B cell (primary cell): ENCODE data around the gene NLGN4X. TPM values are rescaled to one million over a fixed set of nuclear protein-coding genes. Genes with fewer than 3 reads are reported as not detected.

Source experiments
- ATAC-seq: fragments of 200-7000 bp; cut with Tn5 transposase; one replicate; pipeline ENCODE4 v1.10.0; 2021; ENCODE audit warnings: low read depth, mild to moderate bottlenecking, moderate number of reproducible peaks, moderate library complexity
- CTCF ChIA-PET: fragments of 350-600 bp; sonication (Branson Sonifier 250); formaldehyde crosslinking; loops from one replicate; lab custom pipeline; 2021; ENCODE audit warnings: antibody characterized with exemption, inconsistent platforms; lab: Charles Lee
- POLR2A ChIA-PET: fragments of 350-600 bp; sonication (Branson Sonifier 250); formaldehyde crosslinking; loops from one replicate; lab custom pipeline; 2021; ENCODE audit warnings: antibody characterized with exemption; lab: Charles Lee
- DNase-seq: peaks from one replicate; pipeline ENCODE4 v3.0.0; 2013
- H2AFZ ChIP-seq: 2 replicates; pipeline ENCODE4 v1.6.1; 2012; ENCODE audit warnings: mild to moderate bottlenecking, low read depth, low read length; ENCODE audit not compliant: insufficient read depth, poor library complexity, severe bottlenecking
- H3K27ac ChIP-seq, 2 donors: 1 replicate in 1 of 2; 2 replicates in 1 of 2; pipeline ENCODE4 v1.5.1; 2012 to 2013; ENCODE audit warnings: low read length in 2 of 2, mild to moderate bottlenecking in 2 of 2, moderate library complexity in 1 of 2
- H3K27me3 ChIP-seq, 4 experiments: fragments of 200-600 bp in 1 of 4; sonication (generic) in 1 of 4; replicated peaks in 1 of 4; 1 replicate in 2 of 4; 2 replicates in 2 of 4; pipeline versions ENCODE4 v1.6.1 to v1.7.0; 2013 to 2016; ENCODE audit warnings: low read length in 3 of 4, mild to moderate bottlenecking in 2 of 4, mixed read lengths in 1 of 4, moderate library complexity in 1 of 4; ENCODE audit not compliant: insufficient read depth in 4 of 4, control insufficient read depth in 3 of 4; ENCODE audit errors: control extremely low read depth in 1 of 4
- H3K36me3 ChIP-seq, 2 experiments: replicated peaks in 1 of 2; 1 replicate in 1 of 2; 2 replicates in 1 of 2; pipeline versions ENCODE4 v1.6.1 to v1.7.1; 2013; ENCODE audit warnings: low read length in 1 of 2; ENCODE audit not compliant: insufficient read depth in 2 of 2, control insufficient read depth in 1 of 2; ENCODE audit errors: control extremely low read depth in 1 of 2, extremely low read depth in 1 of 2
- H3K4me1 ChIP-seq, 2 donors: fragments of 200-600 bp in 1 of 2; sonication (generic) in 1 of 2; 1 replicate in 1 of 2; 2 replicates in 1 of 2; pipeline versions ENCODE4 v1.5.1 to v1.6.1; 2013 to 2017; ENCODE audit warnings: low read length in 2 of 2; ENCODE audit not compliant: control insufficient read depth in 2 of 2, insufficient read depth in 2 of 2
- H3K4me2 ChIP-seq: replicated peaks from 2 replicates; pipeline ENCODE3; 2012; ENCODE audit warnings: mild to moderate bottlenecking, low read depth, low read length; ENCODE audit not compliant: poor library complexity, severe bottlenecking
- H3K4me3 ChIP-seq, 5 experiments: fragments of 200-600 bp in 1 of 5; sonication (generic) in 1 of 5; 1 replicate in 3 of 5; 2 replicates in 2 of 5; pipeline versions ENCODE4 v1.5.1 to v1.7.0; 2011 to 2016; ENCODE audit warnings: low read length in 4 of 5, mild to moderate bottlenecking in 4 of 5, low read depth in 2 of 5, control low read depth in 1 of 5, moderate library complexity in 1 of 5; ENCODE audit not compliant: insufficient read depth in 1 of 5; ENCODE audit errors: control extremely low read depth in 1 of 5, extremely low read depth in 1 of 5
- H3K79me2 ChIP-seq: fragments of 200-600 bp; sonication (generic); one replicate; pipeline ENCODE4 v1.6.0; 2016; ENCODE audit warnings: low read length; ENCODE audit not compliant: control insufficient read depth, insufficient read depth
- H3K9ac ChIP-seq: fragments of 200-600 bp; sonication (generic); 2 replicates; pipeline ENCODE4 v1.6.1; 2017; ENCODE audit warnings: mild to moderate bottlenecking, low read length, moderate library complexity
- H3K9me3 ChIP-seq, 3 donors: one replicate each; pipeline versions ENCODE4 v1.6.1 to v1.7.1; 2013; ENCODE audit warnings: low read length in 2 of 3; ENCODE audit not compliant: control insufficient read depth in 2 of 3, insufficient read depth in 1 of 3; ENCODE audit errors: control extremely low read depth in 1 of 3
- H4K20me1 ChIP-seq: 2 replicates; pipeline ENCODE4 v1.6.0; 2012; ENCODE audit warnings: mild to moderate bottlenecking, low read length; ENCODE audit not compliant: insufficient read depth, control insufficient read depth, poor library complexity, severe bottlenecking
- H3K27ac Mint-ChIP-seq: one replicate; pipeline ENCODE4 v1.8.0; 2021; ENCODE audit warnings: mixed read lengths
- H3K27me3 Mint-ChIP-seq: one replicate; pipeline ENCODE4 v1.8.0; 2021; ENCODE audit warnings: mixed read lengths
- H3K4me1 Mint-ChIP-seq: one replicate; pipeline ENCODE4 v1.8.0; 2021; ENCODE audit warnings: mixed read lengths
- H3K4me3 Mint-ChIP-seq: one replicate; pipeline ENCODE4 v1.8.0; 2021; ENCODE audit warnings: mixed read lengths
- H3K9me3 Mint-ChIP-seq: one replicate; pipeline ENCODE4 v1.8.0; 2022; ENCODE audit warnings: mixed read lengths; ENCODE audit not compliant: insufficient read depth
- EZH2 ChIP-seq: IDR thresholded peaks from 2 replicates; pipeline ENCODE4 v1.6.1; 2012; ENCODE audit warnings: borderline replicate concordance, low read depth, mild to moderate bottlenecking, moderate library complexity, low read length; ENCODE audit not compliant: insufficient read depth, poor library complexity, severe bottlenecking
- WGBS: methylation state at CpG from one replicate; pipeline ENCODE4 v1.1.5; 2013; ENCODE audit warnings: missing lambda C conversion rate; ENCODE audit not compliant: insufficient coverage; 5-methylcytosine and 5-hydroxymethylcytosine counted together
- intact Hi-C: fragments of 100-400 bp; cut with micrococcal nuclease; formaldehyde crosslinking; loops from one replicate; pipeline ENCODE4 v1.10.0; 2022
- polyA plus RNA-seq: library from polyadenylated mRNA; depleted of rRNA; stranded (reverse); fragments of >200 nt; gene quantifications from 2 replicates; pipeline ENCODE4 v1.2.3, GENCODE V29; 2012
- total RNA-seq, 2 donors: library from RNA; stranded (reverse); fragments of 120-200 nt in 1 of 2; gene quantifications; 1 replicate in 1 of 2; 2 replicates in 1 of 2; pipeline versions ENCODE4 v1.2.3 to v1.2.4, GENCODE V29; 2013 to 2022
- TF ChIP-seq, protein P1 (sequence below): fragments of 200-600 bp; IDR thresholded peaks from one replicate; pipeline ENCODE4 v1.8.0; 2022; ENCODE audit warnings: antibody characterized with exemption, mild to moderate bottlenecking

NLGN4X gene
- total and polyA plus RNA-seq, 2 donors (not counting 1 experiment from before 2014, with no cell fraction given): 0.09 to 0.34 TPM

DNA sequence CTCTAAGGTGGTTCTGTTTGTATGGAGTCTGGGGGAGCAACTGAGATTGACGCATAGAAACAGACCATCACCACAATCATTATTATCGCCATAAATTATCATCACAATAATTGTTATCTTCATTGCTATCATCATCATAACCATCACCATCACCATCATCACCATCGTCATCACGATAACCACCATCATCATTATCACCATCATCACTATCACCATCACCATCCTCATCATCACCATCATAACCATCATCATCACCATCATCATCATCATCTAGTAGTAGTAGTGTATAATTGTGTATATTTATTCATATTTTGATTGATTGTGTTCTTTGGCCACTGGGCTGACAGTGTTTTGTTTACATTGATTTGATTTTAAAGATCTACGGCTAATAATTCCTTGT lies 95.7 kb downstream of the NLGN4X start:
- Histone ChIP-seq H3K4me3 (no peak overlapping the region), H3K27ac (no peak overlapping the region), H3K4me2 (no peak overlapping the region), H2AFZ (no peak overlapping the region), H4K20me1 (no peaks in the 10 kb centered on the region), H3K9me3 (no peaks in the 10 kb centered on the region), H3K4me1 (no peaks in the 10 kb centered on the region), H3K9ac (no peak overlapping the region), H3K27me3 (no peaks in the 10 kb centered on the region), H3K36me3 (no peaks in the 10 kb centered on the region), H3K79me2 (no peaks in the 10 kb centered on the region)
- H3K4me3 Mint-ChIP-seq: no peak overlapping the region
- ATAC-seq (no peak), DNase-seq (no peak)
- CTCF ChIA-PET: no interaction called here
- WGBS: no CpG with 5 or more reads among the region's 5 CpGs
- intact Hi-C loops: no loop called here
- no peak for TF ChIP-seq EZH2
- TF ChIP-seq, protein P1, sequence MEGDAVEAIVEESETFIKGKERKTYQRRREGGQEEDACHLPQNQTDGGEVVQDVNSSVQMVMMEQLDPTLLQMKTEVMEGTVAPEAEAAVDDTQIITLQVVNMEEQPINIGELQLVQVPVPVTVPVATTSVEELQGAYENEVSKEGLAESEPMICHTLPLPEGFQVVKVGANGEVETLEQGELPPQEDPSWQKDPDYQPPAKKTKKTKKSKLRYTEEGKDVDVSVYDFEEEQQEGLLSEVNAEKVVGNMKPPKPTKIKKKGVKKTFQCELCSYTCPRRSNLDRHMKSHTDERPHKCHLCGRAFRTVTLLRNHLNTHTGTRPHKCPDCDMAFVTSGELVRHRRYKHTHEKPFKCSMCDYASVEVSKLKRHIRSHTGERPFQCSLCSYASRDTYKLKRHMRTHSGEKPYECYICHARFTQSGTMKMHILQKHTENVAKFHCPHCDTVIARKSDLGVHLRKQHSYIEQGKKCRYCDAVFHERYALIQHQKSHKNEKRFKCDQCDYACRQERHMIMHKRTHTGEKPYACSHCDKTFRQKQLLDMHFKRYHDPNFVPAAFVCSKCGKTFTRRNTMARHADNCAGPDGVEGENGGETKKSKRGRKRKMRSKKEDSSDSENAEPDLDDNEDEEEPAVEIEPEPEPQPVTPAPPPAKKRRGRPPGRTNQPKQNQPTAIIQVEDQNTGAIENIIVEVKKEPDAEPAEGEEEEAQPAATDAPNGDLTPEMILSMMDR: no peak
- no peaks in the 10 kb centered on the region for H3K27me3 Mint-ChIP-seq
- POLR2A ChIA-PET: no interaction called here
- no peak overlapping the region for H3K27ac Mint-ChIP-seq
- no peaks in the 10 kb centered on the region for H3K9me3 Mint-ChIP-seq
- H3K4me1 Mint-ChIP-seq: no peaks in the 10 kb centered on the region

DNA sequence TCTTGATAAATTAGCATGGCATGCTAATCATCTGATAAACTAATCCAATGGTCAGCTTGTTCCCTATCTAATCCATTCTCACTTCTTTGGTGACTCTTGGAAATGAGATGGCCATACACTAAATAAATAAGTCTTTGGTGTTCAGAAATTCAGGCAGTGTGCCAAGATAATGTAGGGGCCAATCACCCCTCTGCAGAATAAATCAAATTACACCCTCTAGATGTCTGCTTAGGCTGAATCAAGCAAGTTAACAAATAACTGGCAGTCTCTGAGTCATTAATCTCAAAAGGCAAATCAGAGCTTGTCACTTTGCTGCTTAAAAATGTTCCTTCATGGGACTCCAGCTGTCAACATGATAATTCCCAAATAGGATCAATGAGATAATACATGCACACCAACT lies 97.4 kb downstream of the NLGN4X start:
- Histone ChIP-seq H3K9me3 (no peaks in the 10 kb centered on the region), H3K79me2 (no peaks in the 10 kb centered on the region), H3K27ac (no peak overlapping the region), H4K20me1 (no peaks in the 10 kb centered on the region), H3K4me2 (no peak overlapping the region), H3K4me1 (no peaks in the 10 kb centered on the region), H3K36me3 (no peaks in the 10 kb centered on the region), H3K27me3 (no peaks in the 10 kb centered on the region), H2AFZ (no peak overlapping the region), H3K9ac (no peak overlapping the region), H3K4me3 (no peak overlapping the region)
- no peak overlapping the region for H3K4me3 Mint-ChIP-seq
- no peaks in the 10 kb centered on the region for H3K4me1 Mint-ChIP-seq
- ATAC-seq (no peak), DNase-seq (no peak)
- POLR2A ChIA-PET: no interaction called here
- no peak for TF ChIP-seq EZH2
- intact Hi-C loops: no loop called here
- CTCF ChIA-PET: no interaction called here
- H3K27ac Mint-ChIP-seq: no peak overlapping the region
- no peaks in the 10 kb centered on the region for H3K9me3 Mint-ChIP-seq
- H3K27me3 Mint-ChIP-seq: no peaks in the 10 kb centered on the region
